Putamen (tissue), 1 donor: ENCODE measurements around the gene PTTG2.

Experiments
- DNase-seq: peaks from one replicate; pipeline ENCODE4 v3.0.0-alpha.2; 2016; ENCODE audit warnings: low spot score

Gene PTTG2

DNA sequence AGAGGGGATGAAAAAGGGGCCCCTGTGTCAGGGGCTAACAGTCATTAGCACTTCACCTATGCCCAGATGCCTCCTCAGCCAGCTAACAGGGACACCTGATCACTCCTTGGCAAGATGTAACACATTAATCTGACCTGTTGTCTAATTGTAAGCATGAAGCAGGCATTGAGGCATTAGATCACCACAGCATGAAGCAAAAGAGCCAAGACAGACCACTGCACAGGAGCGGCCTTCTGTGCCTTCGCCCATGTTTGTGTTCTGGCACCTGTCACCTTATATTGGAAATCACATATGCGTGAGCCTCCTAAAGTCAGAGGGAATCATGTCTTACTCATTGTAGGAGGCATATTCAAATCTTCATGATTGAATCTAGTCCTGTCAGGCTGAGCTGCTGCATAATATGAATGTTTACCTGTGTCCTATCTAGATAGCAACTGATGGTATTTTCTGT, 48.4 kb downstream of the PTTG2 start:
- DNase-seq, result no peak

DNA sequence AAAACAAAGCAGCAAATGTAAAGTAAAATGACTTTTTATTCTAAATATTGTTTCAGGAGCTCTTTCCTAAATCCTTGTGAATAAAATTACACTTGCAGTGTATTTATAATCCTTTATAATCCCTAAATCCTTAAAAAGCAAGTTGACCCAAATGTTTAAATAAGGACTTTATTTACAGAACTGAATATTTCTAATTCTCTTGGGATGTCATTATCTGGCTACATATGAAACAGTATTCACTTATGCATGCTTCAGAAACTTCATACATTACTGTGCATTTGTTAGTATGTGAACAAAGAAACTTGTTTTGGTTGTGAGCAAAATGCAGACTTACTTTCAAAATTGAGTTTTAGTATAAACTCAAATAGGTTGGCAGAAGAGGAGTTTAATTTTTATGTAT, 49.2 kb downstream of the PTTG2 start:
- no peak for DNase-seq

DNA sequence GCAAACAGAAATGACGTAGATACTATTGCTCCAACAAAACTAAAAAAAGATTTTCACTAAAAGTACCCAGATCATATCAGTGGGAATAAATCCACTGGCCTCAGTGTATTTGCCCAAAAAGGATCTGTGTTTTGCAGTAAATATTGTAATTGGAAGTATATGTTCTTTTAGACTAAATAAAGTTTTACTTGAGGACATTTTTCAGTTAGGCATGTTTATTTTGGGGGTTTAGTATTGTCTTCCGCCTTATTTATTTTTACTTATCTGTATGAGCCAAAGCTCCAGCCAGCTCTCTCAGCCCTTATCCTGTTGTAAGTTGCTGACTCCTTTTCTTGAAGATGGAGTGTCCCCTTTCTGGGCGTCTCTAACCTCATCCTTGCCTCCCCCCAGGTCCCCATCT, 49.8 kb downstream of the PTTG2 start:
- no peak for DNase-seq
